Glutamatergic neuron (in vitro differentiated cells): ENCODE measurements around the gene GPR37. TPM values are rescaled to one million over a fixed set of nuclear protein-coding genes. Genes with fewer than 3 reads are reported as not detected.

ENCODE experiments used
- DNase-seq: peaks from one replicate; pipeline ENCODE4 v3.0.0; 2022
- H3K27ac Mint-ChIP-seq: one replicate; pipeline ENCODE4 v1.8.0; 2020; ENCODE audit warnings: mild to moderate bottlenecking, mixed read lengths, inconsistent platforms; ENCODE audit not compliant: unreplicated experiment
- H3K27me3 Mint-ChIP-seq: one replicate; pipeline ENCODE4 v1.8.0; 2020; ENCODE audit warnings: mild to moderate bottlenecking, moderate library complexity, mixed read lengths, inconsistent platforms; ENCODE audit not compliant: unreplicated experiment
- H3K36me3 Mint-ChIP-seq: one replicate; pipeline ENCODE4 v1.8.0; 2020; ENCODE audit warnings: mild to moderate bottlenecking, mixed read lengths, inconsistent platforms; ENCODE audit not compliant: unreplicated experiment
- H3K4me1 Mint-ChIP-seq: one replicate; pipeline ENCODE4 v1.8.0; 2020; ENCODE audit warnings: mild to moderate bottlenecking, low read depth, mixed read lengths, inconsistent platforms; ENCODE audit not compliant: unreplicated experiment
- H3K4me3 Mint-ChIP-seq: one replicate; pipeline ENCODE4 v1.8.0; 2020; ENCODE audit warnings: mild to moderate bottlenecking, mixed read lengths, inconsistent platforms; ENCODE audit not compliant: unreplicated experiment
- H3K9me3 Mint-ChIP-seq: one replicate; pipeline ENCODE4 v1.8.0; 2020; ENCODE audit warnings: mild to moderate bottlenecking, moderate library complexity, mixed read lengths, inconsistent platforms; ENCODE audit not compliant: unreplicated experiment
- long read RNA-seq: library from polyadenylated mRNA; unstranded; transcript quantifications from one replicate; pipeline ENCODE4 v2.0.0, GENCODE V29; 2020; ENCODE audit not compliant: unreplicated experiment
- total RNA-seq: library from RNA; stranded (reverse); fragmentation: NEBNext Ultra II Directional; extraction: Animal tissue kit (Norgen Biotek cat#: 25700); gene quantifications from one replicate; pipeline ENCODE4 v1.2.1, GENCODE V29; 2021; ENCODE audit not compliant: unreplicated experiment
- TF ChIP-seq, protein P1 (sequence below): fragments of 200-600 bp; sonication (generic); IDR thresholded peaks from one replicate; pipeline ENCODE4 v1.5.0; 2021; ENCODE audit not compliant: partially characterized antibody, unreplicated experiment

GPR37 gene, protein sequence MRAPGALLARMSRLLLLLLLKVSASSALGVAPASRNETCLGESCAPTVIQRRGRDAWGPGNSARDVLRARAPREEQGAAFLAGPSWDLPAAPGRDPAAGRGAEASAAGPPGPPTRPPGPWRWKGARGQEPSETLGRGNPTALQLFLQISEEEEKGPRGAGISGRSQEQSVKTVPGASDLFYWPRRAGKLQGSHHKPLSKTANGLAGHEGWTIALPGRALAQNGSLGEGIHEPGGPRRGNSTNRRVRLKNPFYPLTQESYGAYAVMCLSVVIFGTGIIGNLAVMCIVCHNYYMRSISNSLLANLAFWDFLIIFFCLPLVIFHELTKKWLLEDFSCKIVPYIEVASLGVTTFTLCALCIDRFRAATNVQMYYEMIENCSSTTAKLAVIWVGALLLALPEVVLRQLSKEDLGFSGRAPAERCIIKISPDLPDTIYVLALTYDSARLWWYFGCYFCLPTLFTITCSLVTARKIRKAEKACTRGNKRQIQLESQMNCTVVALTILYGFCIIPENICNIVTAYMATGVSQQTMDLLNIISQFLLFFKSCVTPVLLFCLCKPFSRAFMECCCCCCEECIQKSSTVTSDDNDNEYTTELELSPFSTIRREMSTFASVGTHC
- 6.3 TPM for total RNA-seq
- long read RNA-seq, result 0 reads

DNA sequence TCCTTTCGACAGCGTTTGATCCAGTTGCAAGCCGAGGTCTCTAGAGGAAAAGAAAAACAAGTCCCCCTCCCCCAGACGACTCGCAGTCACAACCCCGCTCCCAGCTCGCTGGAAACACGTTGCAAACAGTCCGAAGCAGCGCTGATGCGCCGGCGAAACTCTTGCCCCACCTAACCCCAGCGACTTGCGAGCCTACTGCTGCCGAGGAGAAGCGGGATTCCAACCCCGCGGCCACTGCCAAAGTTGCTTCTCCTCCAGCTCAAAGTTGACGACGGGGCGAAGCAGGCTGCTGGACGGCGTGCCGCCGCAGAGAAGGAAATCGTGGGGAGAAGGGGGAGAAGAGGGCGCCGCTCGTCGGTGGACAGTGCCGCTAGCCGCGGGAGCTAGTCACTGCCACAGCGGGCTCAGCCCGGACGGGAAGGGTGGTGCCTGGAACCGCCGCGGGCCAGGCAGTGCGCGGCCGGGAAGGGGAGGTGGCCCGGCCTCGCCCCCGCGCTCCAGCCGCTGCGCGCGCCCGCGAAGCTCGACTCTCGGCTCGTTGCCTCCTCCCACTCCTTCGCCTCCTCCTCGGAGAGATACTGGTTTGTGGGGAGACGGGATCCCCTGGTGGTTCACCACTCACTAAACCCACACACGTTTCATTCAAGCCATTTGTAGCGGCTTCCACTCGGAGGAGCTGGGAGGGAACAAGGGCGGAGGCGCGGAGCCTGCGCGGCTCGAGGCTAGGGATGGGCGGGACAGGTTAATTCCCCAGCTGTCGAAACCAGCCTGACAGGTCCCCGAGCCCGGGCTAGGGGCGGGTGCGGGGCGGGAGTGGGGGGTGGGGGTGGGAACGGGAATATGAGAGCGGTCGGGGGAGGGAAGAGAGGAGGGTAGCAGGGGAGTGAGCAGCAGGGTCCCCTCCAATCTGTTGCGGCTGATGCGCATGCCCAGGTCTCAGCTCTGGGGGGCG is at the start of gene GPR37:
Gene GPR37 (minus strand): TSS at position 392 of the 952 bp plus-strand sequence. CDS start 816 bp downstream, outside the sequence.
- H3K9me3 Mint-ChIP-seq, result peaks cover 8% of the 10 kb centered on the region
- peak; percentile 75 for DNase-seq
- H3K27me3 Mint-ChIP-seq, result peaks cover 7% of the 10 kb centered on the region
- H3K4me3 Mint-ChIP-seq, result peak within 1 kb of the TSS; percentile 97
- peaks cover 10% of the 10 kb centered on the region for H3K4me1 Mint-ChIP-seq
- no peak within 1 kb of the TSS for H3K27ac Mint-ChIP-seq
- TF ChIP-seq, protein P1, sequence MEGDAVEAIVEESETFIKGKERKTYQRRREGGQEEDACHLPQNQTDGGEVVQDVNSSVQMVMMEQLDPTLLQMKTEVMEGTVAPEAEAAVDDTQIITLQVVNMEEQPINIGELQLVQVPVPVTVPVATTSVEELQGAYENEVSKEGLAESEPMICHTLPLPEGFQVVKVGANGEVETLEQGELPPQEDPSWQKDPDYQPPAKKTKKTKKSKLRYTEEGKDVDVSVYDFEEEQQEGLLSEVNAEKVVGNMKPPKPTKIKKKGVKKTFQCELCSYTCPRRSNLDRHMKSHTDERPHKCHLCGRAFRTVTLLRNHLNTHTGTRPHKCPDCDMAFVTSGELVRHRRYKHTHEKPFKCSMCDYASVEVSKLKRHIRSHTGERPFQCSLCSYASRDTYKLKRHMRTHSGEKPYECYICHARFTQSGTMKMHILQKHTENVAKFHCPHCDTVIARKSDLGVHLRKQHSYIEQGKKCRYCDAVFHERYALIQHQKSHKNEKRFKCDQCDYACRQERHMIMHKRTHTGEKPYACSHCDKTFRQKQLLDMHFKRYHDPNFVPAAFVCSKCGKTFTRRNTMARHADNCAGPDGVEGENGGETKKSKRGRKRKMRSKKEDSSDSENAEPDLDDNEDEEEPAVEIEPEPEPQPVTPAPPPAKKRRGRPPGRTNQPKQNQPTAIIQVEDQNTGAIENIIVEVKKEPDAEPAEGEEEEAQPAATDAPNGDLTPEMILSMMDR, result no peak
- H3K36me3 Mint-ChIP-seq, result no peaks in the 10 kb centered on the region

DNA sequence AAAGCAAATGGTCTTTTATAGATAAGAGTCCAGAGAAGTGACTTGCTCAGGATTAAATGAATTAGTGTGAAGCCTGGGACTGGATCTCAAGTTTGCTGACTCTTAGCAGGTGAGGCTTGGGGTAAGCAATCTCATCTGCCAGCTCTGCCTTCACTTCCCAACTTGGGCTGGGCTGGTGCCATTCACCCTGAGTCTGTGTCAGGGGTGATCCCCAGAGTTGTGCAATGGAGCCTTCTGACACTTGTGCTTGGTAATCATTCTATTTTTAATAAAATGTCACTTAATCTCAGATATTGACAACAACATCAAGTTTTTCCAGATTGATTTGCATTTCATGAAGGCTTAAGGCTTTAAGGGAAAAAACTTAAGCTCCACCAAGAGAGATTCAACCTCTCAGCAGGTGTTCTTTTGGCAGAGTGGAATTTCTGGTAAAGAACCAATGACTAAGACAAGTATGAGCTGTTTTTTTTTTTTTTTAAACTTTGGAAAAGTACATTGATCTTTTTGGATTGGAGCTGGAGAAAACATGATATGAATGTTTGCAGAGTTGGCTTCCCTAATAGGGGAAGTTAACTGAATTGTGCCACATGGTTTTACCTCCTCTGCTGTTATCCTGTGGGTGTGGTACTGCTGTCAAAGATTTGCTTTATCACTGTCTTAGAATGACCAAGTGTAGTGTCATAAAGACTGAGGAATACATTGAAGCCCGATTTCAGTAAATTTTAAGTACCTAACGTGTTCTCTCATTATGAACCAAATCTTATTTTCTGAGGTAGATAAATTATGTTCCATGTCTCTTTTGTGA is 48.6 kb upstream of the GPR37 start:
- TF ChIP-seq, protein P1, result no peak
- Mint-ChIP-seq H3K9me3 (no peaks in the 10 kb centered on the region), H3K4me1 (no peaks in the 10 kb centered on the region)

DNA sequence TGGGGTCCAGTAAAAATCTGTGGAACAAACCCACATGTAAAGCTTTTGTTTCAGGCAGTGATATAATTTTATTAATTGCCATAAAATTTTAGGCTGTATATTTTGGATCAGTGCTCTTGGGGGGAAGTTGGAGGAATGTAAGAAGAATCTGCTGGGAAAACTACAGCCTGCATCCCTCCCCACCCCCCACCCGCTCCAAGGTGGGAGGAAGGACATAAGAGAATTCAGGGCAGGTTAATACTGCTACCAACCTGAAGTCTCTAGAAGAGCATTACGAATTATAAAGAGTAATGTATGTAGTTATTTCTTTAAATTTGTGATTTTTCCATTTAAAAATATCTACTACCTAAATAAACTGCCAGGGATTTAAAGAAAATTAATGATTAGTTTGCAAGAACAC is 47.2 kb upstream of the GPR37 start:
- Mint-ChIP-seq H3K27ac (no peak overlapping the region), H3K9me3 (no peaks in the 10 kb centered on the region), H3K4me3 (no peak overlapping the region), H3K4me1 (no peaks in the 10 kb centered on the region), H3K36me3 (no peaks in the 10 kb centered on the region), H3K27me3 (no peaks in the 10 kb centered on the region)
- no peak for DNase-seq
- TF ChIP-seq, protein P1, result no peak

More for the DNA sequence above, 48.6 kb upstream of the GPR37 start:
- Mint-ChIP-seq H3K27me3 (no peaks in the 10 kb centered on the region), H3K4me3 (no peak overlapping the region), H3K36me3 (no peaks in the 10 kb centered on the region), H3K27ac (no peak overlapping the region)
- DNase-seq, result no peak

- Mint-ChIP-seq H3K4me1 (no peaks in the 10 kb centered on the region), H3K27ac (no peak overlapping the region), H3K4me3 (no peak overlapping the region), H3K9me3 (no peaks in the 10 kb centered on the region), H3K27me3 (no peaks in the 10 kb centered on the region), H3K36me3 (no peaks in the 10 kb centered on the region)
- DNase-seq, result no peak
- TF ChIP-seq, protein P1, result no peak
Observed at GRCh38 chr7:124811341-124811740, 45.7 kb upstream of the GPR37 start.
